Tibial nerve (tissue), 4 donors: ENCODE results near the gene ERG28. TPM values are rescaled to one million over a fixed set of nuclear protein-coding genes. Genes with fewer than 3 reads are reported as not detected.

Experiments
- DNase-seq, 2 donors: peaks; one replicate each; pipeline ENCODE4 v3.0.0-alpha.2; 2019; ENCODE audit warnings: low spot score in 2 of 2
- H3K27ac ChIP-seq, 4 donors: fragments of 200-600 bp; sonication (generic) in 3 of 4; one replicate each; pipeline ENCODE4 v1.5.1; 2017 to 2019; ENCODE audit warnings: mild to moderate bottlenecking in 1 of 4
- H3K27me3 ChIP-seq, 2 donors: fragments of 200-600 bp; sonication (generic) in 1 of 2; one replicate each; pipeline versions ENCODE4 v1.5.1 to v1.6.0; 2017 to 2019
- H3K36me3 ChIP-seq, 3 donors: fragments of 200-600 bp; sonication (generic); one replicate each; pipeline ENCODE4 v1.5.1; 2018 to 2019
- H3K4me1 ChIP-seq, 4 donors: fragments of 200-600 bp; sonication (generic) in 3 of 4; one replicate each; pipeline ENCODE4 v1.5.1; 2017 to 2019
- H3K4me3 ChIP-seq, 4 donors: fragments of 200-600 bp; sonication (generic) in 3 of 4; one replicate each; pipeline ENCODE4 v1.5.1; 2017 to 2019; ENCODE audit warnings: mild to moderate bottlenecking in 1 of 4, moderate library complexity in 1 of 4
- H3K9me3 ChIP-seq, 4 donors: fragments of 200-600 bp; sonication (generic) in 3 of 4; one replicate each; pipeline ENCODE4 v1.5.1; 2017 to 2019
- EP300 ChIP-seq, 2 donors: sonication (generic); formaldehyde crosslinking; IDR thresholded peaks; one replicate each; pipeline ENCODE4 v1.6.1; 2017; ENCODE audit warnings: antibody characterized with exemption in 2 of 2, mild to moderate bottlenecking in 1 of 2
- POLR2A ChIP-seq, 2 donors: fragments of 450-650 bp; IDR thresholded peaks; one replicate each; pipeline ENCODE4 v1.6.1; 2017; ENCODE audit warnings: antibody characterized with exemption in 2 of 2, mild to moderate bottlenecking in 2 of 2, moderate library complexity in 2 of 2
- WGBS, 2 donors: methylation state at CpG; one replicate each; pipeline ENCODE4 v1.1.5; 2018; 5-methylcytosine and 5-hydroxymethylcytosine counted together
- total RNA-seq, 4 donors: library from RNA; depleted of rRNA; stranded (reverse); fragments of >200 nt; gene quantifications; one replicate each; pipeline ENCODE4 v1.1.0, GENCODE V29; 2016
- TF ChIP-seq, protein P1 (sequence below), 5 experiments: fragments of 200-600 bp in 3 of 5; fragments of 450-650 bp in 2 of 5; sonication (generic) in 3 of 5; IDR thresholded peaks; one replicate each; pipeline ENCODE4 v1.5.1; 2016 to 2019; ENCODE audit warnings: antibody characterized with exemption in 5 of 5, mild to moderate bottlenecking in 3 of 5, moderate library complexity in 2 of 5

Gene ERG28
- total RNA-seq, 4 donors from 2014 or later: 4.5 to 7.6 (median 5.1) TPM

DNA sequence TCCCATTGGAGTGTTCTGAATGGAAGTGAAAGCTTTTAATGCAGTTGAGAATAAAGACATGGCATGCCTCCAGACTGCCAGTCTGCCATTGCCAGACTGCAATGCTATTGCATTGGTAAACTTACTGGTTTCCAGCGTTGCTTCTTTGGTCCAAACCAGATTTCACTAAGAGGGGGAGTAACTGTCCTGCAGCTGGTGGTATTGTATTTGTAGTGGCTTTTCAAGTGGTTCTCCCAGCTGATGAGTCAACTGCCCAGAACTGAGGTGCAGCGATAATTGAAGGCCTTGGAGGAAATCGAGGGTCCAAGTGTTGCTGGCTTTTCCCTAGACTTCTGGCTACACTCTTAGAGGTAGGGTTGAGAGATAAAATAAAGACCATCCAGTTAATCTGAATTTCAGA is 31.9 kb downstream of the ERG28 start:
- H3K36me3 ChIP-seq: peaks cover 0 to 13% (median 0%) of the 10 kb centered on the region in 3 donors

DNA sequence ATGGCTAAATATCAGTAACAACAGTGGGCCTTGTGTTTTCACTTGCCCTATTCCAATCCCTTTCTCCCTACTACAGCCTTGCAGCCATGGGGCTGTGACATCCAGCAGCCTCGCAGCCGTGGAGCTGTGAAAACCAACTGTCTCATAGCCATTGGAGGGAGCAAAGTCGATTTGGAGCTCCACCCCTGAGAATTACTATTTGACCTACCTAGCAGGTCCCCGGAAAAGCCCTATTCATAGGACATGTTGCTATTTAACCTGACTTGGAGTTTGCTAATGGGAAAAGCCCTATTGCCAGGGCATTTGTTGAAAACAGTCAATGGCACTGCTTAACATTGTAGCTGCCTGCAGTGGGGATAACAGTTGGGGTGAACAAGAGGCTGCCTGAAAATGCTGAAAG is 33.3 kb downstream of the ERG28 start:
- Histone ChIP-seq H3K36me3 (peaks cover 0 to 4% (median 0%) of the 10 kb centered on the region in 3 donors), H3K27ac (peak overlapping the region; percentile 2 to 89 (median 64)), H3K27me3 (no peaks in the 10 kb centered on the region), H3K4me3 (no peak overlapping the region), H3K4me1 (peaks cover 0 to 70% (median 28%) of the 10 kb centered on the region in 4 donors), H3K9me3 (no peaks in the 10 kb centered on the region)
- WGBS, 2 donors: 55% methylated on average over 4 of the region's 4 CpGs
- TF ChIP-seq, protein P1, sequence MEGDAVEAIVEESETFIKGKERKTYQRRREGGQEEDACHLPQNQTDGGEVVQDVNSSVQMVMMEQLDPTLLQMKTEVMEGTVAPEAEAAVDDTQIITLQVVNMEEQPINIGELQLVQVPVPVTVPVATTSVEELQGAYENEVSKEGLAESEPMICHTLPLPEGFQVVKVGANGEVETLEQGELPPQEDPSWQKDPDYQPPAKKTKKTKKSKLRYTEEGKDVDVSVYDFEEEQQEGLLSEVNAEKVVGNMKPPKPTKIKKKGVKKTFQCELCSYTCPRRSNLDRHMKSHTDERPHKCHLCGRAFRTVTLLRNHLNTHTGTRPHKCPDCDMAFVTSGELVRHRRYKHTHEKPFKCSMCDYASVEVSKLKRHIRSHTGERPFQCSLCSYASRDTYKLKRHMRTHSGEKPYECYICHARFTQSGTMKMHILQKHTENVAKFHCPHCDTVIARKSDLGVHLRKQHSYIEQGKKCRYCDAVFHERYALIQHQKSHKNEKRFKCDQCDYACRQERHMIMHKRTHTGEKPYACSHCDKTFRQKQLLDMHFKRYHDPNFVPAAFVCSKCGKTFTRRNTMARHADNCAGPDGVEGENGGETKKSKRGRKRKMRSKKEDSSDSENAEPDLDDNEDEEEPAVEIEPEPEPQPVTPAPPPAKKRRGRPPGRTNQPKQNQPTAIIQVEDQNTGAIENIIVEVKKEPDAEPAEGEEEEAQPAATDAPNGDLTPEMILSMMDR (IDR thresholded peaks at IDR 0.05): no peak
- TF ChIP-seq EP300 (IDR thresholded peaks at IDR 0.05) (no peak), POLR2A (IDR thresholded peaks at IDR 0.05) (no peak)
- DNase-seq: no peak

More for the DNA sequence above, 31.9 kb downstream of the ERG28 start:
- TF ChIP-seq EP300 (IDR thresholded peaks at IDR 0.05) (no peak), POLR2A (IDR thresholded peaks at IDR 0.05) (no peak)
- TF ChIP-seq, protein P1 (IDR thresholded peaks at IDR 0.05): no peak
- DNase-seq: no peak
- WGBS, 2 donors: 92 to 96% methylated on average over 3 of the region's 3 CpGs
- no peaks in the 10 kb centered on the region for H3K27me3 ChIP-seq
- H3K4me3 ChIP-seq: no peak overlapping the region
- H3K4me1 ChIP-seq: peaks cover 0 to 69% (median 23%) of the 10 kb centered on the region in 4 donors
- no peaks in the 10 kb centered on the region for H3K9me3 ChIP-seq
- H3K27ac ChIP-seq: peak overlapping the region in 2 of 4 donors; percentile 77 to 89

DNA sequence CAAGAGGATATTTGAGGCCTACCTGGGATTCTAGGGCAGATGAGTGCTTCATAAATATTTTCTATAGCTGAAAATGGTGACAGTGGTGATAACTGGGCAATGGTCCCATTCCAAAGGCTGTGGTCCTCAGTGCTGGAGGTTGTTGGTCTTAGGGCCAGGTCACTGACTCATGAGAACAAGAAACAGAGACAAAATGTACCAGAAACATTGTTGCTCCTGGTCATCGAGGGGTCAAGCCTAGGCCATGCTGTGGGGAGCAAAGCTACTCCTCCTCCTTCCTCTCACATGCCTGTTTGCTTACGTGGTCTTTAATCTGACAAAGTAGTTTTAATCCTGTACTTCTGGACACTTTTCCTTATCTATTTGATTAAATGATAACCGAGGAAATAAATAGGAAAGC is 33.8 kb downstream of the ERG28 start:
- 36 to 51% methylated on average over 3 of the region's 3 CpGs for WGBS, 2 donors
- Histone ChIP-seq H3K4me3 (no peak overlapping the region), H3K27me3 (no peaks in the 10 kb centered on the region), H3K27ac (peak overlapping the region; percentile 2 to 89 (median 64)), H3K36me3 (no peaks in the 10 kb centered on the region), H3K9me3 (no peaks in the 10 kb centered on the region), H3K4me1 (peaks cover 0 to 65% (median 30%) of the 10 kb centered on the region in 4 donors)
- TF ChIP-seq EP300 (IDR thresholded peaks at IDR 0.05) (peak in 1 of 2 donors; percentile 83), POLR2A (IDR thresholded peaks at IDR 0.05) (no peak)
- TF ChIP-seq, protein P1 (IDR thresholded peaks at IDR 0.05): no peak
- DNase-seq: no peak

DNA sequence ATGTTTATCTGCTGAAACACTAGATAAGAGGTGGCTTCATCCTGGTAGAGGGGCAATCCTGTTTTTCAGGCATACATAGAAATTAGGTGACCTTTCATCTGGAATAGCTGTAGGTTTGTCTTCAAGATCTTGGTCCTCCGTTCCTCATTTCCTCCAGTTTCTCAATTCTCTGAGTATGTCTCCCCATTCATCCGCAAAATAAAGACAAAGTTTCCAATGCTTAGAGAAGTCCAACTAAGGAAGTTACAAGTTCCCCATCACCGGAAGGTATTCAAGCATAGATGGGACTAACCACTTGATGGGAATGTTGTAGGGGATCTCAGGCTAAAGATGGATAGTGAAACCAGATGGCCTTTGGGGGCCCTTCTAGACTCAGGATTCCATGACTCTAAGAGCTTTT is 34.3 kb downstream of the ERG28 start:
- H3K27ac ChIP-seq: peak overlapping the region; percentile 2 to 89 (median 64)
- WGBS, 2 donors: 89 to 94% methylated on average over 3 of the region's 3 CpGs
- H3K27me3 ChIP-seq: no peaks in the 10 kb centered on the region
- no peaks in the 10 kb centered on the region for H3K36me3 ChIP-seq
- no peak for DNase-seq
- no peaks in the 10 kb centered on the region for H3K9me3 ChIP-seq
- H3K4me3 ChIP-seq: no peak overlapping the region
- H3K4me1 ChIP-seq: peaks cover 0 to 61% (median 30%) of the 10 kb centered on the region in 4 donors
- TF ChIP-seq, protein P1 (IDR thresholded peaks at IDR 0.05): no peak
- TF ChIP-seq EP300 (IDR thresholded peaks at IDR 0.05) (no peak), POLR2A (IDR thresholded peaks at IDR 0.05) (no peak)

DNA sequence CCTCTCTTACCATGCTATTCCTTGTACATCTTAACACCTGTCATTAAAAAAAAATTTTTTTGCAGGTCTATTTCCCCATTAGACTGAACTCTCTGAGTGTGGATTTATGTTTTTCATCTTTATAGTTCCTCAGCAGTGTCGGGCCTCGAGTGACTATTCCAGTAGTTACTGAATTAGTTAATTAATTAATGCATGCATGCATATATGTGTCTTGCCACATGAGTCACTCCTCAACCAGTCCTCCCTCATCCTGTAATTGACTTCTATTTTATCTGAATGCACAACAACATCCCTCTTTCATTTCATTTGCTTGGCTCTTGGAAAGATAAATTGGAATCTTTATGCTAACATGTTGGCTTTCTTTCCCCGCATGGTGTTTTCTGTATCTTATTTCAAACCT is 35.6 kb downstream of the ERG28 start:
- WGBS, 2 donors: 71 to 73% methylated on average over 3 of the region's 3 CpGs
- Histone ChIP-seq H3K27ac (peak overlapping the region in 1 of 4 donors; percentile 77), H3K36me3 (no peaks in the 10 kb centered on the region), H3K4me3 (no peak overlapping the region), H3K27me3 (no peaks in the 10 kb centered on the region), H3K4me1 (peaks cover 0 to 57% (median 35%) of the 10 kb centered on the region in 4 donors), H3K9me3 (no peaks in the 10 kb centered on the region)
- TF ChIP-seq EP300 (IDR thresholded peaks at IDR 0.05) (no peak), POLR2A (IDR thresholded peaks at IDR 0.05) (no peak)
- TF ChIP-seq, protein P1 (IDR thresholded peaks at IDR 0.05): no peak
- DNase-seq: no peak
